GM21447 (cell line): ENCODE data around the gene LGALS9.
A peak's percentile ranks its signal among the peaks of the same experiment; 100 is the strongest.
"Not testable (repeated sequence)": the region's sequence is repeated elsewhere in the genome, so short reads cannot be mapped to it uniquely, and the experiment has no call there.

Source experiments
- ATAC-seq: cut with Tn5 transposase; IDR thresholded peaks from one replicate; pipeline ENCODE4 v1.9.1; 2021; ENCODE audit not compliant: unreplicated experiment

Gene LGALS9

DNA sequence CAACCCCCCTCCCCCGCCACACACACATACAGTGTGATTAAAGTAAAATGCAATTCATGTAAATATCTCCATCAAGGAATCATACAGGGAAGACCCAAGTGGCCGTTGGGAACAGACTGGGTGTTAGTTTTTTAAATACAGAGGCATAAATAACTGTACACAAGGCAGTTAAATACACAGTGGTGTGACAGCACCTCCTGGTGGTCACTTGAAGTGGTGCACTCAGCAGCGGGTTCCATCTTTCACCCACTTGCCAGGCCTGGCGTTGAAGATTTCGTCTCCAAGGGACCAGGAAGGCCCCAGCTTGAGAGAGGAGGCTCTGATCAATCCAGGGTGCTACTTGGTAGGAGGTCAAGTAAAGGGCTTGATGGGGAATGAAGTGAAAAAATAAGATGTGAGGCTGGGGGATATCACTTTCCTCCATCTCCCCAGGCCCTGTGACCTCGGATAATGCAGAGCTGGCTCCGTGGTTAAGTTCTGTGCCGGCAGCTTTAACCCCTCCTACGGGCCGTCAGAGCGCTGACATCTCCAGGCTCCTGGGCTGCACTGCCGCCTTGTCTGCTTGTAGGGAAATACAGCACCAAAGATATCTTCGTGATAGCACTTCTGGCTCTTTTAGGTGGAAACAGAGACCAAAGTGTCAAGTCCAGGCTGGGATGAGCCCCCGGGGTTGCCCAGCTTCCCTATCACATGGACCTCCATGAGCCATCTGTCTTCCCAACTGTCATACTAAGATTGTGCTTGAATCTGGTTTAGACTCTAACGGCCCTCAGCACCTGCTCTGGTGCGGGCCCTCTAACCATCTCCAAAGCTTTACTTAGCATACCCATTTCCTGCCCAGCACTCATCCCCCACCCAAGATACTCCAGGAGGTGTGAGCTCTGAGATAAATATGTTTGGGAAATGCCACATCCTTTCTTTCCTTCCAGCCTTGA, 20.7 kb downstream of the LGALS9 start:
- no peak for ATAC-seq

DNA sequence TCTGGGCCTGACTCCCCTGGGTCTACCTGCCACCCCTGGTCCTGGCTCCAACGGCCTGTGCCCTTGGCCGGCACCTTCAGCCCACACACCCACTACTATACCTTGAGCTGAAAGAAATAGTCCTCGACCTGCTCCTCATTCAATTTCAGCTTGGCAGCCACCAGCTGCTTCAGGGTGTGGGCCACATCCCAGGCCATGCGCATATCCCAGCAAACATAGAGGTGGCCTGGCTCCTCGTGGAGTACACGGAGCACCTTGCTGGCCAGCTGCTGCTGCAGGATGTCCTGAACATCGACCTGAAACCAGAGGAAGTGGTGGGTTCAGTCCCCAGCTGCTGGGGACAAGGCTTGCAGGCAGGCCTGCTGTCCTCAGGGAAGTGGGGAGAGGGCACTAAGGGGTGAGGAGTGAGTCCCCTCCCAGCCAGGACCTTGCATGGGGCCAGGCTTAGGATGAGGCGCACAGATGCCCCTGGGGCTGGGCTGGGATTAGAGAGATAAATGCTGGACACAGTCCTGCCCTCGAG, 22.5 kb downstream of the LGALS9 start:
- not testable (repeated sequence) for ATAC-seq

DNA sequence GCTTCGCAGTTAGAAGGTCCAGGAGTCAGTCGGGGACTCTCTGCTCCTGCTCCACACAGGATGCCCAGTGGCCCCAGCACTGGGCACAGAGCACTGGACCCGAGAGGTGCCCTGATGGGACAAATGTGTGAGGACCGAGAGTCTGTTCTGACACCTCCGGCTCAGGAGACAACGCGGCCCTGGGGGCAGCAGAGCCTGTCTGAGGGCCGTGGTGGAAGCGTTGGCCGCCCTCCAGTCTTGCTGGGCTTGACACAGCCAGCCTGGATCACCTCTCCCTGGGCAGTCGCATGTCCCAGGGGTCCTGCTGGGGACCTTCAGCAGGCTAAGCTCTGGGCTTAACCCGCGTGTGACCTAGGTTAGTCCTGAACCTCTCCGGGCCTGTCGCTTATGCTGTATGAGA, 23.1 kb downstream of the LGALS9 start:
- ATAC-seq = no peak

DNA sequence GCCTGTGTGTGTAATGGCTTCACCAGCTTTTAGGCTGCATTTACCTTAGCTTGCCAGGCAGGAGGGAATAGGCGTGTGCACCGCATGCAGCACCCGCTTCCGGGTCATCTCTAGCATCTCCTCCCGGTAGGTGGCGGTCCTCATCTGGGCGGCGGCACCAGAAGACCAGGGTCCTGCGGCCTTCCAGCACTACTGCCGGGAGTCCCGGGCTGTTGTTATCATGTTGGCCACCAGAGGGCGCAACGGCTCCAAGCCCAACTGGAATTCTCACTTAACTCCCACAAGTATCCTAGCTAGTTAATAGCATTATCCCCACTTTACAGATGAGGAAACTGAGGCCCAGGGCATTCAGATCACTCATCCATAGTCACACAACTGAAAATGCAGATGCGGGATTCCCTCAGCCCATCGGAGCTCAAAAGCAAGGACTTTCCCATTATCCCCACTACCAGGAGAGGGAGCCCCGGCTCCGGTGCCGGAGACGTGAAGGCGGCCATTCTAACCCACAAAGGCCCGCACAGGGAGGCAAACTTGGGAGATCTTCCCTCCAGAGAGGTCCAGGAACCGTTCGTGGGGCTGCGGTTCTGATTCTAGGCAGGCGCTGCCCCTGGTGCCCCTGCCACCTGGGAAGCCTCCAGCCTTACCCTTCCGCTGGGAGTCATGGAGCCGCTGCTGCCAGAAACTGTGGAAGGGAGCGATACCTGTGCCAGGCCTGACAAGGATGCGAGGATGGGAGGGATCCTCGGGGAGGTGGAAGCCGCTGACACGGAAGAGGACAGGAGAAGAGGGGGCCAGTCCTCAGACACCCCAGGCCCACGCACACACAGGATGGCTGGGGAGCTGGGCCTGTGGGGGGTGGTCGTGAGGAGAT, 23.9 kb downstream of the LGALS9 start:
- ATAC-seq = peak; percentile 64

DNA sequence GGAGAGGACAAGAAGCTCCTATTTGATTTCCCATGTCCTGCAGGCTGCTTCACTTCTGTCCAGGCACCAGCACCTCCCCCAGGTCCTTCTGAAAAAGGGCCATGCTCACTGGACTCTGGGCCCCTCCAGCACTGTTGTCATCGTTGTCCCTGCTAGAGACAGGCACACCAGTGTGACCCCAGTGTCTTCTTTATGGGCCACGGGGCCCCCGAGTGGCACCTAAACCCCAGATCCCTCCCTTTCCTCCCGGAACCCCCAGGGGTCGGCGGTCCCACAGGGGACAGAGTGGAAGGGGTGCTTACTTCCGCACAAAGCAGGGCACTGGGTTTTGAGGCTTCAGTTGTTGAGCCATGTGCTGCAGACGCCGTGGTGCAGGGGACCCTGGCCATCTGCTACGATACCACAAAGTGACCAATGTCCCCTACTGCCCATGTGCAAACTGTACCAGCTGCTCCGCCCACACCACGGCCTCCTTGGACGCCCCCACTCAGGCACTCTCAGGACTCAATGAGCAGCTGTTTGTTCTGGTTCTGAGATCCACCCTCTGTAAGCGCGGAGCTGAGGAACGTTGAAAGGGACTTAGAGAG, 24.6 kb downstream of the LGALS9 start:
- ATAC-seq = not testable (repeated sequence)

DNA sequence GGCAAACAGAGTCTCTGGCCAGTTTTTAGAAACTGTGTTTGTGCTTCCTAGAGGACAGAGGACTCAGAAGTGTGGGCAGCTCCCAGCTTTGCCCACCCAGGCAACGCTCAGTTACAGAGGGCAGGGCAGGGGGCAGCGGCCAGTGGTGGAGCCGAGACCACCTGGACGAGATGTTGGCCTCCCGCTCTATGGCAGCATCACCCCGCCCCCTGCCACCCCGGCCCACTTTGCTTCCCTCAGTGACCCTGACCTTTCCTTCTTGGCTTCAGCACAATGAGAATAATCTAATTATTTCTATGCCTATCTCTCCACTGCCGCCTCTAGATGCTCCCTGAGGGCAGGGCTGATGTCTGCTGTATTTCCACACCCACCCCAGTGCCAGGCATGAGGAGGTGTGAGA, 25.6 kb downstream of the LGALS9 start:
- not testable (repeated sequence) for ATAC-seq

DNA sequence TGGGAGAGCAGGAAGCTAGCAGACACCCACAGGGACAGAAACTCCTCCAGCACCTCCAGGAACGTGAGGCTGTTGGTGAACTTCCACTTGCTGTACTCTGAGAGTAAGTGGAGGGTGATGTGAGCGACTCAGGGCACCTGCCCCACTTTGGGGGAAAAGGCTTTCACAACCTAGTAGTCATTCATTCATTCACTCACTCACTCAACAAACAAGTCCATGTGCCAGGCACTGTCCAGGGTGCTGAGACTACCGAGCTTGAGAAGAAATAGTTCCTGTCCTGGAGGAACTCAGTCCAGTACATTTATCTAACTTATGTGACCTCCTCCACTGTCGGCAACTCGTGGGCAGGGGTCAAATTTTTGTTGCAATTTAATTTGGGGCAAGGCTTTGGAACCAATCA, 26.6 kb downstream of the LGALS9 start:
- ATAC-seq = no peak

DNA sequence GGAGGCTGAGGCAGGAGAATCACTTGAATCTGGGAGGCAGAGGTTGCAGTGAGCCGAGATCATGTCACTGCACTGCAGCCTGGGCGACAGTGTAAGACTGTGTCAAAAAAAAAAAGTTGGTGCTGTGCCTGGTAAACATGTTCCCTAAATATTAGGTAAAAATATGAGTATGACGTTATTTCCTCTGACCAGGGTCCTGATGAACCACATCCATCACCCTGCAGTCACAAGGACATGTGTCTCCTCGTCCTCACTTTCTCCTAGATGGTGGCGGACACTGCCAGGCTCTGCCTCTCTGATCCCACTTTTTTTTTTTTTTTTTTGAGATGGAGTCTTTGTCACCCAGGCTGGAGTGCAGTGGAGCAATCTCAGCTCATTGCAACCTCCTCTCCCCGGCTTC, 28.7 kb downstream of the LGALS9 start:
- ATAC-seq = no peak

DNA sequence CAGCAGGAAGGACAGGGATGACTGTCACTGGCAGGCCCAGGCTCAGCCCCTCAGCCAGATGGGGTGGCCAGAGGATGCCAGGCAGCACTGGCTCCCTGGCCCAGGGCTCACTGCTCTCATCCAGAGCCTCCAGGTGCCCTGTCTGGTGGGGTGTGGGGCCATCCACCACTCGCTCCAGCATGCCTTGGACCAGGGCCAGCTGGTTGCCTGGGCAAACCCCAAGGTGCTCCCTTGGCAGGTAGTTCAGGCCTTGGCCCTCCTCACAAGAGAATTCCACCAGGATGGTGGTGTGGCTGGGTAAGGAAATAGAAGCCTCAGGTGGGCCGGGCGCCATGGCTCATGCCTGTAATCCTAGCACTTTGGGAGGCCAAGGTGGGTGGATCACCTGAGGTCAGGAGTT, 29.4 kb downstream of the LGALS9 start:
- no peak for ATAC-seq

DNA sequence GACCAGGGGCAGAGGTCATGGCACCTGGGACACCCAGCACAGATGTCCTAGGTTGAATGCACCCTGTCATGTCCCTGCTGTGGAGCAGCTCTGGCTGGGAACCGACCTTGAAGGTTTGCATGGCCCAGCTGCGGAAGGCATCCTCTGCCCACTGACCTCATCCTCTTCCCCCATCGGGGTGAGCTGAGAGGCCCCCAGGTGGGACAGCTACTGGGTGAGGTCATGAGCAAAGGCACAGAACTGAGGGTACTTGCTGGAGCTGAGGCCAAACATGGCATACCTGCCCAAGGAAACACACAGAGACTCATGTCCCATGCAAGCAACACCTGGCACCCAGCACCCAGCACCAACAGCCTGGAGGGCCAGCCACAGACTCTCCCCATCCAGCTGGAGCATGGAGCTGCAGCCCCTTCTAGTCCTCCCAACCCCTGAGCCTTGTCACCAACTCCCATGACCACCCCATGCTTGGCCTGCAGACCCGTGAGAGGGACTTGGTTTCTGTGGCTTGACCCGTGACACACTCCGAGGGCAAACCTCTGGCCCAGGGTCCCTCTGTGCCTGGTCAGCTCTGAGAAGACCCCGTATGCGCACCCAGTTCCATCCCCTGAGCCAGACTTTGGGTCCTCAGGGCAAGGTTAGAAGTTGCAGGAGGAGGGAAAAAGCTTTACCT, 33.1 kb downstream of the LGALS9 start:
- no peak for ATAC-seq

DNA sequence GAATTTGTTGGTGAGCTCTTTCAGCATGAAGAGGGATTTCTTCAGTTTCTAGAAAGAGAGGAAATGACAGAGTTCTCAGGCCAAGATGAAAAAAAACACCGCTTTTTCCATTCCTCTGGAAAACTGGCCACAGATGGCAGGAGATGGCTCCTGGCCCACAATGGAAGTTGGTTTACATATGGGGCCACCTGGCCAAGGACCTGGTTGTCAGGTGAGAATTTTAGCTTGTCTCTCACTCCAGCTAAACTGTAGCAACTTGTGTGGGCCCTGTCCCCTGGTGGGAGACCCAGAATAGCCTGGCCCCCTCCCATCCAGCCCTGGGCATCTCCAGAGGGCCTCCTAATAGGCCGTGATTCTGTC, 33.6 kb downstream of the LGALS9 start:
- ATAC-seq = no peak

DNA sequence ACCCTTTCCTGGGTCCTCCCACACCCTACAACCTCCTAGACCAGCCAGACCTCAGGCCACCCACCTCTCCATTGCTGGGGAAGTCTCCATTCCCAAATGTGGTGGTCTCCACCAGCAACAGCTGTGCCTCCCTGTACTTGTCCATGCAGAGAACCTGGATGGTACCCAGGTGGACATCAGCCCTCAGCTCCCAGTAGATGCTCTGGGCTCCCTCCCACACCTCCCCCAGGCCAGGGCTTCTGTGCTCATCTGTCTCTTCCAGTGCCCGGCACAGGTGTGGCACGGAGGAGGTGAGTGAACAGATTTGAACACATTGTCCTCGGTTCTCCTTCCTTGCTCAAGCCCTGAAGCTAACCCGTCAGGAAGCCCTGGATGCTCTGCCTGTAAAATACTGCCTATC, 34.6 kb downstream of the LGALS9 start:
- ATAC-seq = no peak

DNA sequence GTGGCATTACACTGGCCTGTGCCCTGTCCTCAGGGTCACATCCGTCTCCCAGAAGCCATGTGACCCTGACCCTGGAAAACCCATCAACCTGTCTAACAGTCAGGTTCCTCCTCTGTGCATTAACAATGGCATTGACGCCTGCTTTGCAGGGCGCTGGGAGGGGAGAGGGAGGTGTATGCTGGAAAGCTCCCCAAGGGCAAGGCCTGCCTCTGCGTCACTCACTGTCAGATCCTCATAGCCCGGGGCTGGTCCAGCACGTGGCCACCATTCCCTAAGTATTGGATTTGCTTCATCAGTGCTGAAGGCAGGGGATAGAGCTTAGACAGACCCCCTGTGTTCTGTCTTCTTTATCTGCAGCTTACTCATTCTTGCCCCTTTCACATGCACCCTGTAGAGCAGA, 35.3 kb downstream of the LGALS9 start:
- ATAC-seq = not testable (repeated sequence)

DNA sequence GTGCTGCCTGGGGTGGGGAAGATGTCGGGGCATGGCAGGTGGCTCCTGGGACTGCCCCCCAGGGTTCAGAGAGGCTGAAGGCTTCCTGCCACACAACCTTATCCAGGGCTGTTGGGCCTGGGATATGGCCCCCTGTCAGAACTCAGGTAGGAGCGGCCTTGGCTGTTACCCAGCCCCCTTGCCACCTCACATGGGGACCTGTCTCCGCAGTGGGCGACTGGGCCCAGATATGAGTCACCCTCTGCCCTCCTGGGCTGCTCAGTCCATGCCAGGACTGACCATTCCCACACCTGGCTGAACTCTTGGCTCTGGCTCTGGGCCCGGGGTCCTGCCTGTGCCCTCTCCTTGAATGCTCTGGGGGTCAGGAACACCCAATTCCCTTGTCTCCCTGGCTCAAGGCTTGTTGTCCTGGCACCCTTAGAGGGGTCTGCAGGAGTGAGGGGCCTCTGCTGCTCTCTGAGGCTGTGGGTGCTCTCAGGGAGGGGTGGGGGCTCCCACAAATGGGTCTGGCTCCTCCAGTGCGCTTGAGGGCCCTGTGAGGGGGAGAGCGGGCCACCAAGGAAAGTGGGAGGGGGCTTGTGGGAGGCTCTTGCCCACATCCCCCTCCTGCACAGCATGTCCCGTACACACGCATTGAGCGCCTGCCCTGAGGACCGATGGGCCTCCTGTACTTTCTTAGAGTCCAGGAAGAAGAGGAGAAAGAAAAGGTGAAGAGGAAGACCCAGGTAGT, 36.0 kb downstream of the LGALS9 start:
- no peak for ATAC-seq

DNA sequence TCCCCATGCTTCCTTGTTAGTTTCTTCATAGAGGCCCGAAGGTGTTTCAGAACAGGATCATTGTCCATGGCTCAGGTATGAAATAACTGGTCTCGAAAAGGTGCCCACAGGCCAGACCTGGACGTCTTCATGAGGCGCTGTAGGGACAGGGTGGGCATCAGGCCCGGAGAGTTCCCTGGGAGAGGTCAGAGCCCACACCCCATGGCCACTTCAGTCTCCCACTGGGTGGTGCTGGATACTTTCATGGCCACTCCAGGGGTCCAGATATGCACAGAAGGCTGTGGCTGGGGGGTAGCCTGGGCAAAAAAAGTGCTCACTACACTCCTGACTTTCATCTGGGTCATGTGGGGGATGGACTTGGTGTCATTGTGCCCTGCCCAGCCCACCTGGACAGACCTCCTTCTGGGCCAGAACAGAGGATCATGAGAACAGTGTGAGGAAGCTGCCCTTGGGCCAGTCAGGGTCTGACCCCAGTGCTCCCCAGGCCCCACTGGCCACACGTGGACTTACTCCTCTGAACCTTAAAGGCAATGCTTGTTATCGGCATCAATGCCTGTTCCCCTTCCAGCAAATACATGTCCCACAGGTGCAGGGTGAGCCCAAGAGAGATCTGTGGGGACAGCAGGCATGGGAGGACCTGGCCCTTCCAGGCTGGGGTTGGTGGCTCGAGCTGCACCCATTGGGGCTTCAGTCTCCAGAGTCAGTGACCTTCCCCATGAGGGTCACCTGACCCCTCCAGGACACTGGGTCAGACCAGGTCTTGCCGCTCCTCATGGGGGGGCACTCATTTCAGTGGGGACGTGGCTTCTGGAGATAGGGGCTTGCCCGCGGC, 36.9 kb downstream of the LGALS9 start:
- no peak for ATAC-seq

DNA sequence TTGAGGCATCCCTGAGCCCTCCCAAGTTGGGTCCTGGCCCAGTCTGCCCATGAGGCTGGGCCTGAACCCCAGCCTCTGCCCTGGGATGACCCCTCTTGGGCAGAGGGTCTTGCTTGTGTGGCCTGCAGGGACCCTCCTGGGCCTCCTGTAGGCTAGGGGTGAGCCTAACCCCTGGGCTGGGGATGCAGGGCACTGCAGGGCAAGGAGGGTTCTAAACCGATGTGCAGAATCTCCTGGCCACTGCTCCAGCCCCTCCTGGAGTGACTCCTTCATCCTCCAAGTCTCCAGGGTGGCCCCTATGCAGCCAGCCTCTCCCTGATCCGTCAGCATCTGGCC, 37.5 kb downstream of the LGALS9 start:
- ATAC-seq = no peak

DNA sequence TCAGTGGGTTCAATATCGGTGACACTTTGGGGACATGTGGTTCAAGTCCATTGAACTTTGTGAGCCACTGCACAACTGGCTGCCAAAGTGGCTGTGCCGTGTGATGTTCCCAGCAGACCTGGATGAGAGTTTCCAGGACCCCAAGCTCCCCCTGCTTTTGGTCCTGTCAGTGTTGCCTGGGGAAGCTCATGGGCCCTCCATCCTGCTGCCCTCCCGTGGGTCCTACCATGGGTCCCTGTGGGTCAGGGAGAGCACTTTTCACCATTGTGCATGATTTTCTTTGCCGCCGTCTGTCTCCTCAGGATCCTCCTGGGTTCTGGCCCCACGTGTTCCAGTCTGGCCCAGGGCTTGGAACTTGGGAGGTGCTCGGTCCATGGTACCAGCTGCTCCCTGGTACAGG, 38.1 kb downstream of the LGALS9 start:
- ATAC-seq = no peak

DNA sequence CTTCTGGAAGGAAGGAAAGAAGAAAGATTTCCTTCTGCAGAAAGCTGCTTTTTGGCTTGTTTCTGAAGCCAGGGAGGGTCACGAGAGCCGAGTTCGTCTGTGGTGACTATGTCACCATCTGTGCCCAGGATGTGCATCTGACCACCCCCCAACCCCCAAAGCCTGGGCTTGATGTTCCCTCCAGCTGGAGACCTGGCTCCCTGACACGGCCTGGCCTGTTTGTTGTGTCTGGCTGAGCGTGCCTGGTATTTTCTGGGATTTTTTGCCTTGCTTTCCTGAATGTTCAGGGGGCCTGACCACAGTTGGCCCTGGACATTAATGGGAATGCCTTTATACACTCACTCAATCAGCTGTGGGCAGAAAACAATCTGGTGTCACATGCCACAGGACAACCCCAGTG, 38.9 kb downstream of the LGALS9 start:
- ATAC-seq = no peak

DNA sequence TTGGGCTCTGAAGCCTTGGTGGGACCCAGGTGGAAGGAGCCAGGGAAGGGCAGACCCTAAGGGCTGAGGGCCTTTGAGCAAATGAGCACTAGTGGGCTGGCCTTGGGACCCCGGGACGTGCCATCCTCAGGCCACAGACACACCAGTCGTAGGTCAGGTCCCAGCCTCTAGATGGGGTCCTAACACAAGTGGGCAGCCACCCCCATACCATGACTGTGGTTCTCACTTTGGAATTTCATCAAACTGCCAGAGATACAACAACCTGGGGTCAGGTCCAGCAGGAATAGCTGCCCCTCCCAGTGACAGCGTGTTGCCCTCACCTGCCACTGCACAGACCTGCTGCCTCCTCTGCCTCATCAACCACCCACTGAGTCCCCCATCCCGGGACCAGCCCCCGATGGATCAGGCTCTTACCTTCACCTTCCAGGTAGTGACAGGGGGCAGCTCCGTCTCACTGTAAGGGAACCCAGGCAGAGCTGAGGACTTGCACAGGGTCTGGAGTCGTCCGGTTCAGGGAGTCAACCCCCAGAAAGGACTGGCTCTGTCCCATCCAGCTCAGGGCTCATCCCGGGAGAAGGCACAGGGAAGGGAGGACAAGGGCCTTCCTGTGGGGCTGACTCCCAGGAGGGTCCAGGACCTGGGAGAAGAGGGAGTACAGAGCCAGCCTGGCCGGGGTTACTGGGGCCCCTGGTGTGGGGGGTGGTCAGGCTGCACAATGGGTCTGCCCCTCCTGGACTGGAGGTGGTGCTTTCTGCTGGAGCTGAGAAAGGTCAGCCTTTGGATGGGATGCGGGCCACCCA, 40.0 kb downstream of the LGALS9 start:
- no peak for ATAC-seq
